Measurements from ENCODE around the gene ECSCR.
"Not testable (repeated sequence)": the region's sequence is repeated elsewhere in the genome, so short reads cannot be mapped to it uniquely, and the experiment has no call there.

ECSCR gene

DNA sequence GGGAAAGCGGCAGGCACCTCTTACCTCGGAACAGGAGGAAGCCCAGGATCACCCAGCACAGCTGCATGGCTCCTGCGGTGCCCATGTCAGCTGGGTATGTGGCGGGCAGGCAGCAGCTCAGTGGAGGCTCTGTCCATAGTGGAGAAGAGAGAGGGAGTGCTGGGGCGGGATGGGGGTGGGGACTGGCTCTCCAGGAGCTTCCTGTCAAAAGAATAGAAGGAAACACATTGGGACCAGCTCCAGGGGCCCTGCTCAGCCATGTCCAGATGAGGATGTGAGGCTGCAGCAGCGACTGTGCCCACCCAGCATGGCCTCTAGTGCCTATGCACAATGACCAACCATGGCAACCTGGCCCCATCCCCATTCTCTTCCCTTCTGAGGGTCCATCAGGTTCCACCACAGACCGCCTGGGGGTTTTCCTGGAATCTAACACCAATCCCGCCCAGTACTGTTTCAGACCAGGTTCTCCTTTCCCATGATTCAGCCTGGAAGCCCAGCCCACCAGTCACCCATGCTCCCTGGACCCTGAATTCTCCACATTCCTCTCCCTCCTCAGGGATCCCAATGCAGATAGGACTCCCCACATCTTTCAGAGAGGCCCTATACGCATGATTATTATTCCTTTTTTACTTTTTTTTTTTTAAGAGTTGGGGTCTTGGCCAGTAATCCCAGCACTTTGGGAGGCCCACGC, at the start of gene ECSCR:
ECSCR (minus strand) TSS at position 158 of the 691 bp plus-strand sequence; CDS start at position 85, 73 bp downstream.
- no peak for DNase-seq

DNA sequence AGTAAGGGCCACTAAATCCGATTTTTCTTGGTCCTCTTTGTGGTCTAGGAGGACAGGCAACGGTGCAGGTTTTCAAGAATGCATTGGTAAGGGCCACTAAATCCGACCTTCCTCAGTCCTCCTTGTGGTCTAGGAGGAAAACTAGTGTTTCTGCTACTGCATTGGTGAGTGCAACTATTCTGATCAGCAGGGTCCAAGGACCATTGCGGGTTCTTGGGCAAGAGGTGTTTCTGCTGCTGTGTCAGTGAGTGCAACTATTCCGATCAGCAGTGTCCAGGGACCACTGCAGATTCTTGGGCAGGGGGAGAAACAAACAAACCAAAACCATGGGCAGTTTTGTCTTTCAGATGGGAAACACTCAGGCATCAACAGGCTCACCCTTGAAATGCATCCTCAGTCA, 42.2 kb upstream of the ECSCR start:
- DNase-seq, result not testable (repeated sequence)

DNA sequence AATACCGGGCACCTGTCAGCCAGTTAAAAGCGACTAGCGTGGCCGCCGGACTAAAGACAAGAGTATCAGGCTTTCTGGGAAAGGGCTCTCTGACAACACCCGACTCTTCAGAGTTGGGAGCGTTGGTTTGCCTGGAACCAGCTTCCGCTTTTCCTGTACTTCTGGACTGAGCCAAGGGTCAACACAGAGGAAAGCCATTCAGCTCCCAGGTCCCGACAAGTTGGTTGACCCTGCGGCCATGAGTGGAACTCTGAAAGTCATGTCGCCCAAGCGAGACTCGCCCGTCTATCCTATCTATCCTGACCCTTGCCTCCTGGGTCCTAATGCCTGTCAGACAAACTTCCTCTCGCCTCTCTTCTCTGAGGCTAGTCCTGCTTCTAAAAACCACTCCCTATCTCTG, 41.3 kb upstream of the ECSCR start:
- not testable (repeated sequence) for DNase-seq

DNA sequence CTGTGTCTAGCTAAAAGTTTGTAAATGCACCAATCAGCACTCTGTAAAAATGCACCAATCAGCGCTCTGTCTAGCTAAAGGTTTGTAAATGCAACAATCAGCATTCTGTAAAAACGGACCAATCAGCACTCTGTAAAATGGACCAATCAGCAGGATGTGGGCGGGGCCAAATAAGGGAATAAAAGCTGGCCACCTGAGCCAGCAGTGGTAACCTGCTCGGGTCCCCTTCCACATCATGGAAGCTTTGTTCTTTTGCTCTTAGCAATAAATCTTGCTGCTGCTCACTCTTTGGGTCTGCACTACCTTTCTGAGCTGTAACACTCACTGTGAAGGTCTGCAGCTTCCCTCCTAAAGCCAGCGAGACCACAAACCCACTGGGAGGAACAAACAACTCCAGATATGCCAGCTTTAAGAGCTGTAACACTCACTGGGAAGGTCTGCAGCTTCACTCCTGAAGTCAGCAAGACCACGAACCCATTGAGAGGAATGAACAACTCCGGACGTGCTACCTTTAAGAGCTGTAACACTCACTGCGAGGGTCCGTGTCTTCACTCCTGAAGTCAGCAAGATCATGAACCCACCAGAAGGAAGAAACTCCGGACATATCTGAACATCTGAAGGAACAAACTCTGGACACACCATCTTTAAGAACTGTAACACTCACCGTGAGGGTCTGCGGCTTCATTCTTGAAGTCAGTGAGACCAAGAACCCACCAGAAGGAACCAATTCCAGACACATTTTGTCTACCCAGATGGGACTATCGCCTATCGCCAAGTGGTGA, 40.7 kb upstream of the ECSCR start:
- DNase-seq, result not testable (repeated sequence)

GRCh38 chr5:139501381-139501780, 38.8 kb upstream of the ECSCR start:
- no peak for DNase-seq

- no peak for DNase-seq
Observed at GRCh38 chr5:139495638-139496435, 33.3 kb upstream of the ECSCR start.

DNA sequence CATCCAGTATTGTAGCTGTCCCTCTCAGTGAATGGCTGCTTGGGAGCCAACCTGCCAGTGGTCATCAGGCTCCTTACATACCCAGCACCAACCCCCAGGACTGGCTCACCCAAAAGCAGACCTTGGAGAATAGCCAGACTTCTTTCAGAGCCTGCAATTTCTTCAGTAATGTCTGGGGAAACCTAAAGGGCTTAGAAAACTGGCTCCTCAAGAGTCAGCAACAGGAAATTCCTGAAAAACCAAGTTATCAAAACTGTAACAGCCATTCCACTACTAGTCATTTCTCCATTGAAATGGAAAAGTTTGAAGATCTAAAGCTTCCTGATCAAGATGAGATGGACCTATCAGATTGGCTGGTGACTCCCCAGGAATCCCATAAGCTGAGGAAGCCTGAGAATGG, 32.3 kb upstream of the ECSCR start:
- DNase-seq, result no peak

DNA sequence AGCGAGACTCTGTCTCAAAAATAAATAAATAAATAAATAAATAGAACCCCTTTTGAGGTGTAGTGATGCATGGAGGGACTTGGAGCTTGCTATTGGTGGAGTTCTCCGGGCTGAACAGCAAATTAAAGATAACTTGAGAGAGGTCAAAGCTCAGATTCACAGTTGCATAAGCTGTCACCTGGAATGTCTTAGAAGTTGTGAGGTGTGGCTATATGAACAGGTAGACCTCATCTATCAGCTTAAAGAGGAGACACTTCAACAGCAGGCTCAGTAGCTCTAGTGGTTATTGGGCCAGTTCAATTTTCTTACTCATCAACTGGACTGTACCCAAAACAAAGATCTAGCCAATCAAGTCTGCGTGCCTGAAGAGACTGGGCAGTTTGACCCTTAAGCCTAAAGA, 31.7 kb upstream of the ECSCR start:
- DNase-seq, result no peak

GRCh38 chr5:139492700-139493192, 30.2 kb upstream of the ECSCR start:
- no peak for DNase-seq

GRCh38 chr5:139488260-139488659, 25.7 kb upstream of the ECSCR start:
- DNase-seq, result no peak

DNA sequence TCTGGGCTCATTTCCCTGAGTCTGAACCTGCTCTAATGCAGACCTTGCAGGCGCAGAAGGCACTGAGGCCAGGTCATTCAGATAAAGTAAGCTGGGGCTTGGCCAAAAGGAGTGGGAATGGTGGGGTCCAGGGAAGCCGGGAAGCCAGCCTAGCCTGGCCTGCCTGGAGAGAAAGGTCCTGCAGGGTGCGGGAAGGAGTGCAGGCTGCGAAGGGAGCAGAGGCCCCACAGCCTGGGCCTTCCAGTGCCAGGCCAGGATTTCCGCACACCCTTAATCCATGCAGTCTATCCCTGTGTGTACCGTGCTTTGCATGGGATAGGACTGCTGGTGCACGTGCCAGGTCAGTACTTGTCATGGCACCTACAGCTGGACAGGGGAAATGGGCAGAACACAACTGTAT, 23.7 kb upstream of the ECSCR start:
- DNase-seq, result no peak

DNA sequence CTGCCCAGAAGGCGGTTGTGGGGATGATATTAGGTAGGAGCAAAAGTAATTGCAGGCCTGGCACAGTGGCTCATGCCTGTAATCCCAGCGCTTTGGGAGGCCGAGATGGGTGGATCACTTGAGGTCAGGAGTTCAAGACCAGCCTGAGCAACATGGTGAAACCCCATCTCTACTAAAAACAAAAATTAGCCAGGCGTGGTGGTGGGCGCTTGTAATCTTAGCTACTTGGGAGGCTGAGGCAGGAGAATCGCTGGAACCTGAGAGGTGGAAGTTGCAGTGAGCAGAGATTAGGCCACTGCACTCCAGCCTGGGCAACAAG, 20.3 kb upstream of the ECSCR start:
- DNase-seq, result not testable (repeated sequence)

GRCh38 chr5:139482050-139482889, 19.7 kb upstream of the ECSCR start, which contains the start of gene STING1:
Gene STING1, minus strand, starts transcription at chr5:139482758. Its CDS starts 1,054 bp downstream, at chr5:139481704.
- DNase-seq, result no peak

- DNase-seq, result no peak
Observed at GRCh38 chr5:139481580-139482049, 19.1 kb upstream of the ECSCR start.

GRCh38 chr5:139481122-139481533, 18.6 kb upstream of the ECSCR start:
- DNase-seq, result no peak

DNA sequence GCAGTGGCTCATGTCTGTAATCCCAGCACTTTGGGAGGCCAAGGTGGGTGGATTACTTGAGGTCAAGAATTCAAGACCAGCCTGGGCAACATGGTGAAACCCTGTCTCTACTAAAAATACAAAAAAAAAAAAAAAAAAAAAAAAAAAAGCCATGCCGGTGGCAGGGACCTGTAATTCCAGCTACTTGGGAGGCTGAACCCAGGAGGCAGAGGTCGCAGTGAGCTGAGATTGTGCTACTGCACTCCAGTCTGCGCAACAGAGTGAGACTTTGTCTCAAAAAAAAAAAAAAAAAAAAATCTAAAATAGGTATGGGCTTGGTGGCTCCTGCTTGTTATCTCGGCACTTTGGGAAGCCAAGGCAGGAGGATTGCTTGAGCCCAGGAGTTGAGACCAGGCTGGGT, 17.2 kb upstream of the ECSCR start:
- not testable (repeated sequence) for DNase-seq

DNA sequence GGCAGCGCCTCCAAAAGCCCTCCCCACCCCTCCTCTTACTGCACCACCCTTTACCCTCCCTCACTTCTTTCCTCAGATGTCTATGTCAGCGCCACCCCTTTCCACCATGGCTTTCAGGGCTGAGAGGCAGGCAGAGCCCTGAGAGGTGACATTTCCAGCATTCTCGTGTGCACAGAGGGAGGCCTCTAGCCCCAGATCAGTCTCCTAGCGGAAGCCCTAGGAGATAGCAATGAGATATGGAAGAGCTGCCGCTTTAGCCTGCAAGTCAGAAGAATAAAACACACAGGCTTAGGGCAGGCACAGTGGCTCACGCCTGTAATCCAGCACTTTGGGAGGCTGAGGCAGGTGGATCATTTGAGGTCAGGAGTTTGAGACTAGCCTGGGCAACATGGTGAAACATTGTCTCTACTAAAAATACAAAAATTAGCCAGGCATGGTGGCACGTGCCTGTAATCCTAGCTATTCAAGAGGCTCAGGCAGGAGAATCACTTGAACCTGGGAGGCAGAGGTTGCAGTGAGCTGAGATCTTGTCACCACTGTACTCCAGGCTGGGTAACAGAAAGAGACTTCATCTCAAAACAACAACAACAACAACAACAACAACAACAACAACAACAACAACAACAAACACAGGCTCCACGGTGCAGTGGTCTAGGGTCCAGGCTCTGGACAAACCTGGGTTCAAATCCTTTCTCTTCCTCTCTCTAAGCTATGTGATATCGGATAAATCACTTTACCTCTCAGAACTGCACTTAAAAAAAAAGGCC, 16.3 kb upstream of the ECSCR start:
- DNase-seq, result not testable (repeated sequence)

- no peak for DNase-seq
Observed at GRCh38 chr5:139475865-139476617, 13.5 kb upstream of the ECSCR start.

- DNase-seq, result no peak
Observed at GRCh38 chr5:139474890-139475791, 12.6 kb upstream of the ECSCR start.

GRCh38 chr5:139473565-139473964, 11.0 kb upstream of the ECSCR start:
- no peak for DNase-seq
